HepG2 (cell line): ENCODE measurements around the gene SLC25A25. TPM values are rescaled to one million over a fixed set of nuclear protein-coding genes. Genes with fewer than 3 reads are reported as not detected.

ENCODE experiments used
- ELK4 ChIP-seq: sonication (generic); formaldehyde crosslinking; IDR thresholded peaks from 2 replicates; pipeline ENCODE4 v1.9.0; 2021; ENCODE audit warnings: missing genetic modification reagents, borderline replicate concordance
- GPBP1L1 ChIP-seq: sonication (generic); formaldehyde crosslinking; IDR thresholded peaks from 2 replicates; pipeline ENCODE4 v1.5.0; 2020; ENCODE audit warnings: mild to moderate bottlenecking, missing genetic modification reagents
- KIAA2018 ChIP-seq: sonication (generic); formaldehyde crosslinking; IDR thresholded peaks from 2 replicates; pipeline ENCODE4 v1.5.0; 2020; ENCODE audit warnings: mild to moderate bottlenecking, missing genetic modification reagents, borderline replicate concordance
- PRPF4 ChIP-seq: fragments of 200-400 bp; formaldehyde crosslinking; IDR thresholded peaks from 2 replicates; pipeline ENCODE4 v1.6.1; 2016; ENCODE audit warnings: low read length, low read depth; ENCODE audit not compliant: poor library complexity, severe bottlenecking
- RNF219 ChIP-seq: sonication (generic); formaldehyde crosslinking; IDR thresholded peaks from 2 replicates; pipeline ENCODE4 v1.5.0; 2020; ENCODE audit warnings: mild to moderate bottlenecking, missing genetic modification reagents
- RXRA ChIP-seq: sonication (generic); formaldehyde crosslinking; IDR thresholded peaks from 2 replicates; pipeline ENCODE4 v1.5.1; 2020; ENCODE audit warnings: missing genetic modification reagents
- SMYD3 ChIP-seq: sonication (generic); formaldehyde crosslinking; IDR thresholded peaks from 2 replicates; pipeline ENCODE4 v1.8.1; 2023; ENCODE audit warnings: mild to moderate bottlenecking, missing genetic modification reagents
- TRIM24 ChIP-seq: sonication (generic); formaldehyde crosslinking; IDR thresholded peaks from 2 replicates; pipeline ENCODE4 v1.8.0; 2022; ENCODE audit warnings: mild to moderate bottlenecking, missing genetic modification reagents
- ZKSCAN1 ChIP-seq: fragments of 150-350 bp; IDR thresholded peaks from 2 replicates; pipeline ENCODE4 v1.6.1; 2014; ENCODE audit warnings: low read length
- ZNF547 ChIP-seq: sonication (generic); formaldehyde crosslinking; IDR thresholded peaks from 2 replicates; pipeline ENCODE4 v1.5.1; 2020; ENCODE audit warnings: mild to moderate bottlenecking, missing genetic modification reagents
- ZNF691 ChIP-seq: sonication (generic); formaldehyde crosslinking; IDR thresholded peaks from 2 replicates; pipeline ENCODE4 v1.4.0; 2020; ENCODE audit warnings: missing genetic modification reagents, low read depth, mild to moderate bottlenecking, borderline replicate concordance
- polyA plus RNA-seq, 8 experiments: library from polyadenylated mRNA; depleted of rRNA in 3 of 8; stranded (reverse) in 7 of 8; unstranded in 1 of 8; fragments of >200 nt; fragmentation: Illumina TruSeq in 4 of 8; extraction: Trizol in 4 of 8; gene quantifications; 2 replicates each; pipeline versions ENCODE4 v1.2.1 to v1.2.3, GENCODE V29; 2011 to 2016; ENCODE audit warnings: low read depth in 4 of 8, missing spikeins in 1 of 8, mixed read lengths in 1 of 8; ENCODE audit not compliant: insufficient read depth in 1 of 8
- total RNA-seq, 5 experiments: library from RNA; depleted of rRNA; stranded (reverse); fragments of >200 nt; fragmentation: Illumina TruSeq; extraction: Trizol; gene quantifications; 2 replicates each; pipeline ENCODE4 v1.2.3, GENCODE V29; 2016; ENCODE audit warnings: low read depth in 1 of 5

SLC25A25 gene
- total and polyA plus RNA-seq, 2 of the 13 experiments (the other 11 are each of a cell fraction or from before 2014, with no cell fraction given), result 10.5 to 24.8 TPM

GRCh38 chr9:128073253-128073886 is 5.3 kb downstream of the SLC25A25 start (continued):
- TF ChIP-seq RNF219 (CRISPR knock-in tag), result no peak
- no peak for TF ChIP-seq ZNF547
- no peak for TF ChIP-seq PRPF4
- no peak for TF ChIP-seq GPBP1L1
- TF ChIP-seq TRIM24 (CRISPR knock-in tag), result no peak
- no peak for TF ChIP-seq ELK4
- TF ChIP-seq RXRA (CRISPR knock-in tag), result no peak; the same call in 1 of the 2 replicates
- no peak for TF ChIP-seq ZKSCAN1
- TF ChIP-seq KIAA2018 (CRISPR knock-in tag), result no peak
- TF ChIP-seq SMYD3 (CRISPR knock-in tag), result no peak
- no peak for TF ChIP-seq ZNF691 (CRISPR knock-in tag)
